ENCODE measurements around the gene DLGAP1. TPM values are rescaled to one million over a fixed set of nuclear protein-coding genes. Genes with fewer than 3 reads are reported as not detected.

DLGAP1 gene
- total and polyA plus RNA-seq, 2 of the 4 experiments (the other 2 are of a cell fraction), result under 0.01 to 0.09 TPM

GRCh38 chr18:4270016-4270415, 185.1 kb downstream of the DLGAP1 start:
- H2AK5ac ChIP-seq (ENCODE audit: low read depth, low read length), result no peak overlapping the region
- no peak overlapping the region for H3K18ac ChIP-seq (ENCODE audit: low read depth, low read length)
- no peak overlapping the region for H3K27ac ChIP-seq (ENCODE audit: insufficient read depth, low read length)
- no peak overlapping the region for H2BK5ac ChIP-seq (ENCODE audit: low read depth, low read length, poor library complexity, severe bottlenecking)
- H3K9me3 ChIP-seq (ENCODE audit: control insufficient read depth, insufficient read depth, low read length), result peaks cover 9% of the 10 kb centered on the region
- no peak overlapping the region for H4K8ac ChIP-seq (ENCODE audit: low read depth in 2 of 2, low read length in 2 of 2)
- no peak overlapping the region for H3K56ac ChIP-seq (ENCODE audit: extremely low read depth, insufficient read depth, low read length)
- no peak overlapping the region for H2BK15ac ChIP-seq (ENCODE audit: low read depth, low read length)
- H3K23ac ChIP-seq (ENCODE audit: low read depth, low read length), result no peak overlapping the region
- no peak overlapping the region for H3K9ac ChIP-seq (ENCODE audit: low read depth, low read length)
- H2BK120ac ChIP-seq (ENCODE audit: low read depth, low read length), result no peak overlapping the region
- CTCF ChIA-PET, result no interaction called here
- no peaks in the 10 kb centered on the region for H3K79me1 ChIP-seq (ENCODE audit: low read depth in 1 of 2, low read length in 2 of 2)
- BruUV-seq (replicated peaks), result no TSS peak
- no peak overlapping the region for H2AK9ac ChIP-seq (replicated peaks; ENCODE audit: low read depth, low read length, poor library complexity)
- H2BK20ac ChIP-seq (ENCODE audit: low read depth, low read length), result no peak overlapping the region
- H3K27me3 ChIP-seq (ENCODE audit: control insufficient read depth, insufficient read depth, low read length), result no peaks in the 10 kb centered on the region
- H3K4ac ChIP-seq (ENCODE audit: low read depth, low read length), result no peak overlapping the region
- in situ Hi-C loops (cut with MboI; ENCODE audit: low sequenced_read_pairs) (no loop called here), dilution Hi-C loops (cut with HindIII; ENCODE audit: low sequenced_read_pairs, unreplicated experiment) (no loop called here), intact Hi-C loops (cut with micrococcal nuclease) (no loop called here)
- ATAC-seq (ENCODE audit: low read depth), result no peak
- no peak overlapping the region for H3K4me3 ChIP-seq (ENCODE audit: insufficient read depth, low read depth, low read length)
- no peak for TF ChIP-seq FOS (IDR thresholded peaks at IDR 0.05; ENCODE audit: low read depth, low read length)
- TF ChIP-seq RCOR1 (IDR thresholded peaks at IDR 0.05; ENCODE audit: insufficient replicate concordance, low read length), result no peak
- H4K91ac ChIP-seq (ENCODE audit: insufficient read depth, low read depth, low read length), result no peak overlapping the region
- no peak overlapping the region for H4K5ac ChIP-seq (ENCODE audit: low read depth, low read length)
- no peak overlapping the region for H2AFZ ChIP-seq (replicated peaks; ENCODE audit: low read length, poor library complexity)
- POLR2A ChIA-PET (ENCODE audit: unreplicated experiment), result no interaction called here
- H3K4me2 ChIP-seq (ENCODE audit: low read depth, low read length), result no peak overlapping the region
- no peaks in the 10 kb centered on the region for H3K9me1 ChIP-seq (ENCODE audit: insufficient read depth, low read length)
- H3K4me1 ChIP-seq (ENCODE audit: control insufficient read depth, insufficient read depth, low read length), result no peaks in the 10 kb centered on the region
- H3K14ac ChIP-seq (replicated peaks; ENCODE audit: low read depth, low read length), result no peak overlapping the region
- no peaks in the 10 kb centered on the region for H4K20me1 ChIP-seq (ENCODE audit: insufficient read depth, low read length)
- DNase-seq, result no peak
- no peaks in the 10 kb centered on the region for H3K36me3 ChIP-seq (ENCODE audit: control insufficient read depth, insufficient read depth, low read length)
- WGBS, 2 experiments (ENCODE audit: extremely low coverage in 2 of 2, insufficient read length in 1 of 2), result no CpG with 5 or more reads among the region's 3 CpGs
